Stimulated activated naive CD8-positive, alpha-beta T cell treated with anti-CD3 and anti-CD28 coated beads, Interleukin-15, amount 100 ng/mL, for 72 hours (primary cell): ENCODE data around the gene PFKFB3.
A peak's percentile ranks its signal among the peaks of the same experiment; 100 is the strongest.
"Not testable (repeated sequence)": the region's sequence is repeated elsewhere in the genome, so short reads cannot be mapped to it uniquely, and the experiment has no call there.

ENCODE experiments used
- ATAC-seq: fragments of 150-1000 bp; cut with Tn5 transposase; 2 replicates; pipeline ENCODE4 v1.10.0; 2021; ENCODE audit warnings: mild to moderate bottlenecking, moderate library complexity
- DNase-seq, 2 donors: peaks; one replicate each; pipeline ENCODE4 v3.0.0; 2021 to 2022
- H3K27ac Mint-ChIP-seq, 2 donors: one replicate each; pipeline ENCODE4 v1.8.0; 2022; ENCODE audit warnings: mild to moderate bottlenecking in 2 of 2, mixed read lengths in 2 of 2, moderate library complexity in 2 of 2
- H3K27me3 Mint-ChIP-seq: one replicate; pipeline ENCODE4 v1.8.0; 2022; ENCODE audit warnings: mixed read lengths
- H3K4me1 Mint-ChIP-seq: one replicate; pipeline ENCODE4 v1.8.0; 2022; ENCODE audit warnings: mild to moderate bottlenecking, mixed read lengths
- H3K4me3 Mint-ChIP-seq, 2 donors: one replicate each; pipeline ENCODE4 v1.8.0; 2022; ENCODE audit warnings: mild to moderate bottlenecking in 2 of 2, mixed read lengths in 2 of 2, moderate library complexity in 1 of 2
- H3K9me3 Mint-ChIP-seq, 2 donors: one replicate each; pipeline ENCODE4 v1.8.0; 2022; ENCODE audit warnings: mixed read lengths in 2 of 2

PFKFB3 gene

DNA sequence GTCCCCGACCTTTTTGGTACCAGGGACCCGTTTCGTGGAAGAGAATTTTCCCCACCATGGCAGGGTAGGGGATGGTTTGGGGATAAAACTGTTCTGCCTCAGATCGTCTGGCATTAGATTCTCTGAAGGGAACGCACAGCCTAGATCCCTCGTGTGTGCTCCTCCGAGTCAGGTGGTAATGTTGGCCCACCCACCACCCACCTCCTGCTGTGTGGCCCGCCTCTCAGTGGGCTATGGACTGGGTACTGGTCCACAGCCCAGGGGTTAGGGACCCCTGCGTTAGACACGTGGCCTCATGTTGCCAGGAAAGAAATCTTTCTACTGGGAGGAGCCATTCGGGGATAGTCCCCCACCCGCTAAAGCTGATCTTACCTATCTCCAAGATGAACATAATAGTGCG lies 27.0 kb downstream of the PFKFB3 start:
- Mint-ChIP-seq H3K9me3 (no peaks in the 10 kb centered on the region), H3K4me3 (no peak overlapping the region), H3K4me1 (peaks cover 6% of the 10 kb centered on the region), H3K27ac (peak overlapping the region in 1 of 2 donors; percentile 89), H3K27me3 (no peaks in the 10 kb centered on the region)
- DNase-seq (no peak), ATAC-seq (no peak)

DNA sequence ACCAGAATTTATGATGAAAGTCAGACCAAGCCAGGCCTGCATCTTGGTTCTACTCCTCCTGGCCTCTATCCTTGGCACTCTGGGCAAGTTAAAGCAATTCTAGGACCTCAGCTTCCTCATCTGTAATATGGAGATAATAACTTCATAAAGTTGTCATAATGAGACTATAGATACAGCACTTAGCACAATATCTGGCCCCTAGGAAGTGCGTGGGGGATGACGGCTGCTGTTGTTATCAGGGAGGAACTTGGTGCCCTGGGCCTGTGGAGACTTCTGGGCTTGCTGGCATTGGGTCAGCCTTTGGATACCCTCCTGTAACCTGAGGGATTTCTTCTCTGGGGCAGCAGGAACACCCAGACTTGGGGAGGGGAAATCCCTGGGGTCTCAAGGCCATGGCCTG lies 27.6 kb downstream of the PFKFB3 start:
- no peaks in the 10 kb centered on the region for H3K9me3 Mint-ChIP-seq
- no peaks in the 10 kb centered on the region for H3K27me3 Mint-ChIP-seq
- DNase-seq (no peak), ATAC-seq (no peak)
- no peak overlapping the region for H3K4me3 Mint-ChIP-seq
- H3K4me1 Mint-ChIP-seq = peaks cover 6% of the 10 kb centered on the region
- peak overlapping the region in 1 of 2 donors; percentile 34 for H3K27ac Mint-ChIP-seq

DNA sequence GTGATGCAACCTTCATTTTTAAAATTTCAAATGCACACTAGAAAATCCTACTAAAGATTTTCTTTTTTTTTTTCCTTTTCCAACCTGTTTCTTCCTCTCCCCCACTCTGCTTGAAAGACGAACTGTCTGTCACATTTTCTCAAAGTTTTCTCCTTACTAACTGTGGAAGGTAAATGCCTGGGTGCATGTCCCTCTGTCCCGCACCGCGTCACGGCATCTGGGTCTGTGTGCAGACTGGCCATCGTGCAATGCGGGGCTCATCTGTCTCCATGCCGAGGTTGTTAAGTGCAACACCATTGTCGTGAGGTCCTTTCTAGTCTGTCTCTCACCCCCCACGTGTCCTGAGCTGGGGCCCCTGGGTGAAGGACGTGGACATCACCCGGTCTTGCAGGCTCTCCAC lies 28.4 kb downstream of the PFKFB3 start:
- Mint-ChIP-seq H3K4me3 (no peak overlapping the region), H3K4me1 (no peaks in the 10 kb centered on the region), H3K27me3 (no peaks in the 10 kb centered on the region), H3K27ac (peak overlapping the region; percentile 22 to 67), H3K9me3 (no peaks in the 10 kb centered on the region)
- DNase-seq (no peak), ATAC-seq (no peak)

DNA sequence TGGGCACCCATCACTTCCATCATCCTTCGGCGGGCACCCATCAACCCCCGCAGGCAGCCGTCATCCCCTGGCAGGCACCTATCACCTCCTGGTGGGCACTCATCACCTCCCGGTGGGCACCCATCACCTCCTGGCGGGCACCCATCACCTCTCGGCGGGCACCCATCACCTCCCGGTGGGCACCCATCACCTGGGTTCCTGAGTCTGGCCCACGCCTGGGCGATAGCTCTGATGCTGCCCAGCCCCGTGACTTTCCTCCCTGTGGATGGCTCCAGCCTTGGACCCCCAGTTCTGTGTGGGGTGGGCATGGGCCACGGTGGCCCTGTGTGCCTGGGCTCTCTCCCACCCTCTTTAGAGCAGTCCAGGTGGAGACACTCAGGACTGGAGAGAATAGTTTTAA lies 29.0 kb downstream of the PFKFB3 start:
- Mint-ChIP-seq H3K27me3 (no peaks in the 10 kb centered on the region), H3K4me3 (no peak overlapping the region), H3K9me3 (no peaks in the 10 kb centered on the region), H3K27ac (no peak overlapping the region), H3K4me1 (no peaks in the 10 kb centered on the region)
- ATAC-seq = peak; percentile 19
- DNase-seq = no peak

DNA sequence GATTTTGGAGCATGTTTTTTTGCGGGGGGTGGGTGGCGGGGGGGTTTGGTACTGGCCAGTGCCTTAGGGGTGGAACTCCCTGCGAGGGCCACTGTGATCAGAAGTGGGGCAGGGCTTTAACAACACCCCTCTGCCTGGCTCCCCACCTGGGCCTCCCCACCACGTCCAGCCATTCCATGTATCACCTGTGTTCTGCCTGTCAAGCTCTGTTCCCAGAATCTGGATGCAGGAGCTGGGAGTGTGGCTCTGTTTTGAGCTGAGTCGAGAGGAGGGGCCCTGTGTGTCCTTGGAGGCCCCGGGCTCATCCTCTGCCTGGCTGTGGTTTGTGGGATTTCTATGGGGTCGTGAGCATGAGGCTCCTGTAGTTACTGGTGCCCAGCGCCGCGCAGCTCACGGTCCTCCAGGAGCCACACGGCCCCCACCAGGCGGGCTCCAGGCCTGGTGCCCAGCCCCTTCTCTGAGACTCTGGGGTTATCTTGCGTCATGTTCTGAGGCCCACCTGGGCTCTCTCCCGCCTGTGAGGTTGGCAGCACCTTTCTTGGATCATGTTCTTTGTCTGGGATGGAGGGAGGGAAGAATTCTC lies 29.6 kb downstream of the PFKFB3 start:
- Mint-ChIP-seq H3K27me3 (no peaks in the 10 kb centered on the region), H3K4me3 (no peak overlapping the region), H3K27ac (peak overlapping the region in 1 of 2 donors; percentile 66), H3K4me1 (no peaks in the 10 kb centered on the region), H3K9me3 (no peaks in the 10 kb centered on the region)
- ATAC-seq (no peak), DNase-seq (no peak)

DNA sequence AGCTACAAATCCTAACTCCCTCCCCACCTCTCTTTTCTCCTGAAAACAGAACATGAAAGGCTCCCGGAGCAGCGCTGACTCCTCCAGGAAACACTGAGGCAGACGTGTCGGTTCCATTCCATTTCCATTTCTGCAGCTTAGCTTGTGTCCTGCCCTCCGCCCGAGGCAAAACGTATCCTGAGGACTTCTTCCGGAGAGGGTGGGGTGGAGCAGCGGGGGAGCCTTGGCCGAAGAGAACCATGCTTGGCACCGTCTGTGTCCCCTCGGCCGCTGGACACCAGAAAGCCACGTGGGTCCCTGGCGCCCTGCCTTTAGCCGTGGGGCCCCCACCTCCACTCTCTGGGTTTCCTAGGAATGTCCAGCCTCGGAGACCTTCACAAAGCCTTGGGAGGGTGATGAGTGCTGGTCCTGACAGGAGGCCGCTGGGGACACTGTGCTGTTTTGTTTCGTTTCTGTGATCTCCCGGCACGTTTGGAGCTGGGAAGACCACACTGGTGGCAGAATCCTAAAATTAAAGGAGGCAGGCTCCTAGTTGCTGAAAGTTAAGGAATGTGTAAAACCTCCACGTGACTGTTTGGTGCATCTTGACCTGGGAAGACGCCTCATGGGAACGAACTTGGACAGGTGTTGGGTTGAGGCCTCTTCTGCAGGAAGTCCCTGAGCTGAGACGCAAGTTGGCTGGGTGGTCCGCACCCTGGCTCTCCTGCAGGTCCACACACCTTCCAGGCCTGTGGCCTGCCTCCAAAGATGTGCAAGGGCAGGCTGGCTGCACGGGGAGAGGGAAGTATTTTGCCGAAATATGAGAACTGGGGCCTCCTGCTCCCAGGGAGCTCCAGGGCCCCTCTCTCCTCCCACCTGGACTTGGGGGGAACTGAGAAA lies 30.4 kb downstream of the PFKFB3 start:
- Mint-ChIP-seq H3K27ac (peak overlapping the region; percentile 66 to 74), H3K4me1 (no peaks in the 10 kb centered on the region), H3K9me3 (no peaks in the 10 kb centered on the region), H3K27me3 (no peaks in the 10 kb centered on the region), H3K4me3 (no peak overlapping the region)
- DNase-seq = no peak
- no peak for ATAC-seq

DNA sequence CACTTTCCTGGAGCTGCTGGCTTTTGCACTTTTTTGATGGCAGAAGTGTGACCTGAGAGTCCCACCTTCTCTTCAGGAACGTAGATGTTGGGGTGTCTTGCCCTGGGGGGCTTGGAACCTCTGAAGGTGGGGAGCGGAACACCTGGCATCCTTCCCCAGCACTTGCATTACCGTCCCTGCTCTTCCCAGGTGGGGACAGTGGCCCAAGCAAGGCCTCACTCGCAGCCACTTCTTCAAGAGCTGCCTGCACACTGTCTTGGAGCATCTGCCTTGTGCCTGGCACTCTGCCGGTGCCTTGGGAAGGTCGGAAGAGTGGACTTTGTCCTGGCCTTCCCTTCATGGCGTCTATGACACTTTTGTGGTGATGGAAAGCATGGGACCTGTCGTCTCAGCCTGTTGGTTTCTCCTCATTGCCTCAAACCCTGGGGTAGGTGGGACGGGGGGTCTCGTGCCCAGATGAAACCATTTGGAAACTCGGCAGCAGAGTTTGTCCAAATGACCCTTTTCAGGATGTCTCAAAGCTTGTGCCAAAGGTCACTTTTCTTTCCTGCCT lies 31.1 kb downstream of the PFKFB3 start:
- peaks cover 3% of the 10 kb centered on the region for H3K4me1 Mint-ChIP-seq
- no peaks in the 10 kb centered on the region for H3K9me3 Mint-ChIP-seq
- H3K27me3 Mint-ChIP-seq = no peaks in the 10 kb centered on the region
- H3K4me3 Mint-ChIP-seq = no peak overlapping the region
- ATAC-seq (no peak), DNase-seq (no peak)
- peak overlapping the region in 1 of 2 donors; percentile 74 for H3K27ac Mint-ChIP-seq

DNA sequence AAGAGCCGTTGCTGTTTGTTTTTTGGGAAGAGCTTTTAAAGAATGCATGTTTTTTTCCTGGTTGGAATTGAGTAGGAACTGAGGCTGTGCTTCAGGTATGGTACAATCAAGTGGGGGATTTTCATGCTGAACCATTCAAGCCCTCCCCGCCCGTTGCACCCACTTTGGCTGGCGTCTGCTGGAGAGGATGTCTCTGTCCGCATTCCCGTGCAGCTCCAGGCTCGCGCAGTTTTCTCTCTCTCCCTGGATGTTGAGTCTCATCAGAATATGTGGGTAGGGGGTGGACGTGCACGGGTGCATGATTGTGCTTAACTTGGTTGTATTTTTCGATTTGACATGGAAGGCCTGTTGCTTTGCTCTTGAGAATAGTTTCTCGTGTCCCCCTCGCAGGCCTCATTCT lies 31.6 kb downstream of the PFKFB3 start:
- H3K27ac Mint-ChIP-seq = no peak overlapping the region
- DNase-seq (no peak), ATAC-seq (no peak)
- H3K27me3 Mint-ChIP-seq = no peaks in the 10 kb centered on the region
- H3K9me3 Mint-ChIP-seq = no peaks in the 10 kb centered on the region
- H3K4me3 Mint-ChIP-seq = no peak overlapping the region
- peaks cover 9% of the 10 kb centered on the region for H3K4me1 Mint-ChIP-seq

DNA sequence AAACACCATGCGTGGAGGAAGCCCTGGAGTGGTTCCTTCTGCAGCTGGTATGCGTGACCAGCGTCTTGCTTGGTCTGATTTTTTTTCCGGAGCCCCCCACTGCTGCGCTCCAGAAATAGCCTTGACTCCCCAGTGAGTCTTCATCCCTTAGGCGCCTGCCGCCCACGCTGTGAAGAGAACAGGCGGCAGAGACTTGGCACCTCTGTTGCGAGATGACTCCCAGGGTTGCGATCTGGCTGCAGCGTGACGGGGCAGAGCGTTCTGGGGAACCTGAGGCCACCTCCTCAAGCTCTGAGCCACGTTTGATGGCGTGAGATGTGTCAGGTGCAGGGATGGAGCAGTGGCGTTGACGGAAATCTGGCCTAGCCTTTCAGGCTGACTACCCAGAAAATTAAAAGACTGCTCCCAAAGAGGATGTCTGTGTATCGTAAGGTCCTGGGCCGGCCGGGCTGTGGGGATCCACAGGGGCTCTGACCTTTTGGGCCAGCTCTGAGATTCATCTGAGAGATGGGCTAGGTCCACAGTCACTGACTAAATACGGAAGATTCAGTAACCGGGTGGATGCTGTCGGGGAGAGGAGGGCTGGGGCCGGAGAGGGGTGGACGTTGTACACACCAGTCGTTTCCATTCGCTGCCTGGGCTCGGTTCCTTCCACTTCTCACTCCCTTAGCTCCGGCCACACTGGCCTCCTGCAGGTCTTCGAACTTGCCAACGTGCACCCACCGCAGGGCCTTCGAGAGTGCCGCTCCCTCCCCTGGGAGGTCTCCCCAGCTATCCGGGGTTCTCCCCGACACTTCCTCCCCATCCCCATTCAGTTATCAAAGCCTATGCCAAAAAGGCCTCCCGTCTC lies 33.8 kb downstream of the PFKFB3 start:
- Mint-ChIP-seq H3K9me3 (no peaks in the 10 kb centered on the region), H3K27ac (peak overlapping the region in 1 of 2 donors; percentile 60), H3K27me3 (no peaks in the 10 kb centered on the region), H3K4me3 (no peak overlapping the region), H3K4me1 (peaks cover 20% of the 10 kb centered on the region)
- no peak for DNase-seq
- ATAC-seq = no peak

DNA sequence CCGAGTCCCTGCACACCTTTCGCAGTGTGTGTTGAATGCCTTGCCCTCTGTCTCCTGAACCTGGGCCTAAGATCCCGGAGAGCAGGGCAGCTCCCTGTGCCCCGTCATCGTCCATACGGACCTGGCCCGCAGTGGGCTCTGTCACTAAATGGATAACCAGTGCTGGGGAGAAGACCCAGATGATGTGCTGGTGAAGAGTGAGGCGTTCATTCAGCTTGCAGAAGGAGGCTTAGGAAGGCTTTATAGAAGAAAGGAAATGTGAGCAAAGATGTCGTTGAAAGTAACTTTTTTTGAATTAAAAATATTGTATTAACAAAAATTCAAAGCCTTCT lies 34.4 kb downstream of the PFKFB3 start:
- no peaks in the 10 kb centered on the region for H3K27me3 Mint-ChIP-seq
- no peak for ATAC-seq
- H3K4me1 Mint-ChIP-seq = peaks cover 20% of the 10 kb centered on the region
- no peaks in the 10 kb centered on the region for H3K9me3 Mint-ChIP-seq
- H3K4me3 Mint-ChIP-seq = no peak overlapping the region
- DNase-seq = no peak
- no peak overlapping the region for H3K27ac Mint-ChIP-seq

DNA sequence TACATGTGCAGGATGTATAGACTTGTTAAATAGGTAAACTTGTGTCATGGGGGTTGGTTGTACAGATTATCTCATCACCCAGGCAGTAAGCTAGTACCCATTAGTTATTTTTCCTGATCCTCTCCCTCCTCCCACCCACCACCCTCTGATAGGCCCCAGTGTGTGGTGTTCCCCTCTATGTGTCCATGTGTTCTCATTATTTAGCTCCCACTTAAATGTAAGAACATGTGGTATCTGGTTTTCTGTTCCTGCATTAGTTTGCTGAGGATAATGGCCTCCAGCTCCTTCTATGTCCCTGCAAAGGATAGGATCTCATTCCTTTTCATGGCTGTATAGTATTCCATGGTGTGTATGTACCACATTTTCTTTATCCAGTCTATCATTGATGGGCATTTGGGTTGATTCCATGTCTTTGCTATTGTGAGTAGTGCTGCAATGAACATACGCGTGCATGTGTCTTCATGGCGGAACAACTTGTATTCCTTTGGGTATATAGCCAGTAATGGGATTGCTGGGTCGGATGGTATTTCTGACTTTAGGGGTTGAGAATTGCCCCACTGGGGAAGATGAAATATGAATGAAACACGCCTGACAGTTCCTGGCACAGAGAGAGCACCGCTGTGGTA lies 36.0 kb downstream of the PFKFB3 start:
- peak overlapping the region in 1 of 2 donors; percentile 18 for H3K4me3 Mint-ChIP-seq
- DNase-seq, ATAC-seq, H3K27me3 Mint-ChIP-seq, H3K9me3 Mint-ChIP-seq: not testable (repeated sequence)
- peak overlapping the region in 1 of 2 donors; percentile 31 for H3K27ac Mint-ChIP-seq
- H3K4me1 Mint-ChIP-seq = peaks cover 20% of the 10 kb centered on the region

DNA sequence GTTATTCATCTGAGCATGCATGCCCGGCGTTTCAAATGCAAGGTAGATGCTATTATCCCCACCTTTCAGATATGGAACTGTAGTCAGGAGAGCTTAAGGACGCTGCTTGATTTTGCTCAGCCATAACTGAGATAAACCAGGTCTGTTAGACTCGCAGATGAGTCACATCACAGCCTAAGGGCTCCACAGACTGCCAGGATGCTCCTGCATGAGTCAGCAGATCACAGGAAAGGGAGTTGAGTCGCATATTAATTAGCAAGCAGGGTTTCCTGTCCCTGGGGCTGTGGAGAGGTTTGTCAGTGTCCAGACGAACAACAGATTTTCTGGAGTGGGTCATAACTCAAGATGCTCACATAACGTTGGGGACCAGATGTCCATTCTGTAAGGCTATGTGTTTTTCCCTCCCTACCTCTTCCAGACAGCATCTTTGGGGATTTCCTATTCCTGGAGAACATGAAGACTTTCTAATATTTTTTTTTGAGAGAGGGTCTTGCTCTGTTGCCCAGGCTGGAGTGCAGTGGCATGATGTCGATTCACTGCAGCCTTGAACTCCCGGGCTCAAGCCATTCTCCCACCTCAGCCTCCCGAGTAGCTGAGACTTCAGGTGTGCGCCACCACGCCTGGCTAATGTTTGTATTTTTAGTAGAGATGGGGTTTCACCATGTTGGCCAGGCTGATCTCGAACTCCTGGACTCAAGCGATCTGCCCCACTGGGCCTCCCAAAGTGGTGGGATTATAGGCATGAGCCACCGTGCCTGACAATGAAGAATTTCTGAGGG lies 36.7 kb downstream of the PFKFB3 start:
- peak overlapping the region in 1 of 2 donors; percentile 31 for H3K27ac Mint-ChIP-seq
- no peak overlapping the region for H3K4me3 Mint-ChIP-seq

DNA sequence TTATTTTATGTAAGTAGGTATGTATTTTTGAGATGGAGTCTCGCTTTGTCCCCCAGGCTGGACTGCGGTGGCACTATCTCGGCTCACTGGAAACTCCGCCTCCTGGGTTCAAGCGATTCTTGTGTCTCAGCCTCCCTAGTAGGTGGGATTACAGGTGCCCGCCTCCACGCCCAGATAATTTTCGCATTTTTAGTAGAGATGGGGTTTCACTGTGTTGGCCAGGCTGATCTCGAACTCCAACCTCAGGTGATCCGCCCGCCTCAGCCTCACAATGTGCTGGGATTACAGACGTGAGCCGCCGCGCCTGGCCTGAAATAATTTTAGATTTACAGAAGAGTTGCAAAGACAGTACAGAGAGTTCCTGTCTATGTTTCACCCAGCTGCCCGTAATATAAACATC lies 37.5 kb downstream of the PFKFB3 start:
- Mint-ChIP-seq H3K4me3 (no peak overlapping the region), H3K9me3 (no peaks in the 10 kb centered on the region), H3K27me3 (no peaks in the 10 kb centered on the region), H3K27ac (no peak overlapping the region), H3K4me1 (peaks cover 20% of the 10 kb centered on the region)
- ATAC-seq (no peak), DNase-seq (no peak)

More for the DNA sequence above, 36.7 kb downstream of the PFKFB3 start:
- Mint-ChIP-seq H3K27me3 (no peaks in the 10 kb centered on the region), H3K9me3 (no peaks in the 10 kb centered on the region), H3K4me1 (peaks cover 20% of the 10 kb centered on the region)
- DNase-seq (peak; percentile 39 to 85), ATAC-seq (peak; percentile 98)

DNA sequence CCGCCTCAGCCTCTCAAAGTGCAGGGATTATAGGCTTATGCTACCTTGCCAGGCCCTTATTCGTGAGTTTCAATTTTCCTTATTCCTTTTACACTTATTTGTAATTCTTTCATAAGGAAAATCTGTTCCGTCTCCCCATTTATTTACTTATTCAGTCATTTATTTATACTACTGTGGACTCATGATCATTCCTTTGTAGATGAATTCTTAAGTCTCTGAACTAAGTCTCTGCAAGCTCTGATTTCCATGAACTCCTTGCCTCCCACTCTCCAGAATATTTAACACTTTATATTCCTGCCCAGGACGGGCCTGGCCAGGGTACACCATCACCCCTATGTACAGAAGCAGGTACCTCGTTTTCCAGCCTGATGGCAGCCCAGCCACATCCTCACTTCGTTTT lies 39.4 kb downstream of the PFKFB3 start:
- no peak for DNase-seq
- H3K27ac Mint-ChIP-seq = peak overlapping the region in 1 of 2 donors; percentile 59
- ATAC-seq = no peak
- H3K4me1 Mint-ChIP-seq = peaks cover 20% of the 10 kb centered on the region
- H3K9me3 Mint-ChIP-seq = no peaks in the 10 kb centered on the region
- H3K4me3 Mint-ChIP-seq = no peak overlapping the region
- H3K27me3 Mint-ChIP-seq = no peaks in the 10 kb centered on the region

DNA sequence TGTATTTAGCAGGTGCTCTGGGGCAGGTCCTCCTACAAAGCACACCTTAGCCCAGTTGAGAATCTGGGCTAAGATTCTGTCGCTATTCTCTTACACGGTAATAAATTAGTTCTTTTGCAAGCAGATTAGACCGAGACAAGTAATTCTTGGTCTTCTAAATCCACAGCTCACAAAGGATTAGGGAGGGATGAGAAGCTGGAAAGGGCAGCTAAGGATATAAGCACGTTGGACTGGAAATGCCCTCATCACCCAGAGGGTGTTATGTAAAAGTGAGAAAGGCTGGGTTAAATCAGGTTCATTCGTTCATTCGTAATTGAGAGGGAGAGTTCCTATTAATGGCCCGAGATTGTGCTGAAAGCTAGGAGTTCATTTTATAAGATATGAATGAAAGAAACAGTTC lies 41.8 kb downstream of the PFKFB3 start:
- H3K27ac Mint-ChIP-seq = peak overlapping the region in 1 of 2 donors; percentile 9
- H3K4me3 Mint-ChIP-seq = no peak overlapping the region
- DNase-seq (no peak), ATAC-seq (no peak)
- peaks cover 10% of the 10 kb centered on the region for H3K4me1 Mint-ChIP-seq
- H3K27me3 Mint-ChIP-seq = no peaks in the 10 kb centered on the region
- no peaks in the 10 kb centered on the region for H3K9me3 Mint-ChIP-seq
